A549 (cell line): ENCODE results near the gene THBS2.

ENCODE experiments used
- CEBPB ChIP-seq, 2 experiments: fragments of >200 bp in 1 of 2; sonication (Bioruptor Twin) in 1 of 2; formaldehyde crosslinking in 1 of 2; IDR thresholded peaks; 2 replicates each; pipeline ENCODE4 v1.6.1; 2012 to 2016
- FOSL2 ChIP-seq, 2 experiments: fragments of 450-650 bp in 1 of 2; fragments of >200 bp in 1 of 2; sonication (Bioruptor Twin) in 1 of 2; formaldehyde crosslinking; IDR thresholded peaks; 2 replicates each; pipeline versions ENCODE4 v1.5.0 to v1.6.1; 2016 to 2020; ENCODE audit warnings: mild to moderate bottlenecking in 1 of 2, moderate library complexity in 1 of 2
- HOXA7 ChIP-seq: fragments of 250-450 bp; sonication (Bioruptor Pico); IDR thresholded peaks from 2 replicates; pipeline ENCODE4 v1.5.0; 2020; ENCODE audit warnings: mild to moderate bottlenecking, moderate library complexity
- POLR2AphosphoS2 ChIP-seq: conservative IDR thresholded peaks from 2 replicates; pipeline ENCODE4 v1.6.1; 2012; ENCODE audit warnings: low read length, improper control_type of control experiment, inconsistent platforms
- RAD21 ChIP-seq, 2 experiments: fragments of >200 bp in 1 of 2; sonication (Bioruptor Twin) in 1 of 2; formaldehyde crosslinking in 1 of 2; IDR thresholded peaks in 1 of 2; conservative IDR thresholded peaks in 1 of 2; 2 replicates in 1 of 2; 3 replicates in 1 of 2; pipeline ENCODE4 v1.6.1; 2012 to 2018; ENCODE audit warnings: inconsistent platforms in 1 of 2
- SREBF2 ChIP-seq: fragments of 450-650 bp; IDR thresholded peaks from 2 replicates; pipeline ENCODE4 v1.6.1; 2014; ENCODE audit warnings: mild to moderate bottlenecking, moderate library complexity
- ZSCAN20 ChIP-seq: fragments of 250-450 bp; sonication (Bioruptor Pico); IDR thresholded peaks from 2 replicates; pipeline ENCODE4 v1.8.0; 2022; ENCODE audit warnings: mild to moderate bottlenecking, moderate library complexity
- TF ChIP-seq, protein P1 (sequence below): fragments of >200 bp; sonication (Bioruptor Twin); formaldehyde crosslinking; IDR thresholded peaks from 3 replicates; pipeline ENCODE4 v1.5.1; 2016
- TF ChIP-seq, protein P2 (sequence below): fragments of 450-650 bp; IDR thresholded peaks from 2 replicates; pipeline ENCODE4 v1.6.1; 2014; ENCODE audit warnings: antibody characterized with exemption
- TF ChIP-seq, protein P3 (sequence below): fragments of 200-600 bp; sonication (generic); IDR thresholded peaks from 2 replicates; pipeline ENCODE4 v1.6.1; 2016; ENCODE audit warnings: antibody characterized with exemption, mild to moderate bottlenecking, moderate library complexity
- TF ChIP-seq, protein P4 (sequence below): fragments of 150-350 bp; IDR thresholded peaks from 2 replicates; pipeline ENCODE4 v1.6.1; 2014; ENCODE audit warnings: low read depth, mild to moderate bottlenecking, low read length

DNA sequence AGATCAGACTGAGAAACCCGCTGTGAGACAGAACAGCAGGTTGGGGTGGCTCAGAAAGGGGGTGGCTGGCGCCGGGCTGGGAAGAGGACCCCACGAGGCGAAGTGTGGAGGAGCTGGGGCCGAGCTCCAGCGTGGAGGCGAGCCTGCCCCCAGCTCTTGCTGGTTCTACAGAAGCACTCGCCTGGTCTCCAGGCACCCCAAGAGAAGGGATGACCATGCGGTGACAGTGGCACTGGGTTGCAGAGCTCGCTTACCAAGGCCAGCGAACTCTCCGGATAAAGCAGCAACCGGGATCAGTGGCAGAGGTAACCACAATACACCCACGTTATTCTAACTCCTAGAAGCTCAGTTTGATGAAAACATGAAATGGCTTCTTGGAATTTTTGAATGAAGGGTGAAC lies 26.5 kb downstream of the THBS2 start:
- TF ChIP-seq SREBF2 (no peak), HOXA7 (CRISPR knock-in tag) (no peak), ZSCAN20 (no peak), CEBPB (IDR thresholded peaks at IDR 0.05) (no peak), RAD21 (conservative IDR thresholded peaks at IDR 0.05 in 1 of 2, IDR thresholded peaks at IDR 0.05 in 1 of 2) (no peak), FOSL2 (IDR thresholded peaks at IDR 0.05) (no peak), FOSL2 (CRISPR knock-in tag; IDR thresholded peaks at IDR 0.05) (no peak), POLR2AphosphoS2 (no peak)
- TF ChIP-seq, protein P1, sequence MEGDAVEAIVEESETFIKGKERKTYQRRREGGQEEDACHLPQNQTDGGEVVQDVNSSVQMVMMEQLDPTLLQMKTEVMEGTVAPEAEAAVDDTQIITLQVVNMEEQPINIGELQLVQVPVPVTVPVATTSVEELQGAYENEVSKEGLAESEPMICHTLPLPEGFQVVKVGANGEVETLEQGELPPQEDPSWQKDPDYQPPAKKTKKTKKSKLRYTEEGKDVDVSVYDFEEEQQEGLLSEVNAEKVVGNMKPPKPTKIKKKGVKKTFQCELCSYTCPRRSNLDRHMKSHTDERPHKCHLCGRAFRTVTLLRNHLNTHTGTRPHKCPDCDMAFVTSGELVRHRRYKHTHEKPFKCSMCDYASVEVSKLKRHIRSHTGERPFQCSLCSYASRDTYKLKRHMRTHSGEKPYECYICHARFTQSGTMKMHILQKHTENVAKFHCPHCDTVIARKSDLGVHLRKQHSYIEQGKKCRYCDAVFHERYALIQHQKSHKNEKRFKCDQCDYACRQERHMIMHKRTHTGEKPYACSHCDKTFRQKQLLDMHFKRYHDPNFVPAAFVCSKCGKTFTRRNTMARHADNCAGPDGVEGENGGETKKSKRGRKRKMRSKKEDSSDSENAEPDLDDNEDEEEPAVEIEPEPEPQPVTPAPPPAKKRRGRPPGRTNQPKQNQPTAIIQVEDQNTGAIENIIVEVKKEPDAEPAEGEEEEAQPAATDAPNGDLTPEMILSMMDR = no peak
- TF ChIP-seq, protein P2, sequence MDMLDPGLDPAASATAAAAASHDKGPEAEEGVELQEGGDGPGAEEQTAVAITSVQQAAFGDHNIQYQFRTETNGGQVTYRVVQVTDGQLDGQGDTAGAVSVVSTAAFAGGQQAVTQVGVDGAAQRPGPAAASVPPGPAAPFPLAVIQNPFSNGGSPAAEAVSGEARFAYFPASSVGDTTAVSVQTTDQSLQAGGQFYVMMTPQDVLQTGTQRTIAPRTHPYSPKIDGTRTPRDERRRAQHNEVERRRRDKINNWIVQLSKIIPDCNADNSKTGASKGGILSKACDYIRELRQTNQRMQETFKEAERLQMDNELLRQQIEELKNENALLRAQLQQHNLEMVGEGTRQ = no peak
- TF ChIP-seq, protein P3, sequence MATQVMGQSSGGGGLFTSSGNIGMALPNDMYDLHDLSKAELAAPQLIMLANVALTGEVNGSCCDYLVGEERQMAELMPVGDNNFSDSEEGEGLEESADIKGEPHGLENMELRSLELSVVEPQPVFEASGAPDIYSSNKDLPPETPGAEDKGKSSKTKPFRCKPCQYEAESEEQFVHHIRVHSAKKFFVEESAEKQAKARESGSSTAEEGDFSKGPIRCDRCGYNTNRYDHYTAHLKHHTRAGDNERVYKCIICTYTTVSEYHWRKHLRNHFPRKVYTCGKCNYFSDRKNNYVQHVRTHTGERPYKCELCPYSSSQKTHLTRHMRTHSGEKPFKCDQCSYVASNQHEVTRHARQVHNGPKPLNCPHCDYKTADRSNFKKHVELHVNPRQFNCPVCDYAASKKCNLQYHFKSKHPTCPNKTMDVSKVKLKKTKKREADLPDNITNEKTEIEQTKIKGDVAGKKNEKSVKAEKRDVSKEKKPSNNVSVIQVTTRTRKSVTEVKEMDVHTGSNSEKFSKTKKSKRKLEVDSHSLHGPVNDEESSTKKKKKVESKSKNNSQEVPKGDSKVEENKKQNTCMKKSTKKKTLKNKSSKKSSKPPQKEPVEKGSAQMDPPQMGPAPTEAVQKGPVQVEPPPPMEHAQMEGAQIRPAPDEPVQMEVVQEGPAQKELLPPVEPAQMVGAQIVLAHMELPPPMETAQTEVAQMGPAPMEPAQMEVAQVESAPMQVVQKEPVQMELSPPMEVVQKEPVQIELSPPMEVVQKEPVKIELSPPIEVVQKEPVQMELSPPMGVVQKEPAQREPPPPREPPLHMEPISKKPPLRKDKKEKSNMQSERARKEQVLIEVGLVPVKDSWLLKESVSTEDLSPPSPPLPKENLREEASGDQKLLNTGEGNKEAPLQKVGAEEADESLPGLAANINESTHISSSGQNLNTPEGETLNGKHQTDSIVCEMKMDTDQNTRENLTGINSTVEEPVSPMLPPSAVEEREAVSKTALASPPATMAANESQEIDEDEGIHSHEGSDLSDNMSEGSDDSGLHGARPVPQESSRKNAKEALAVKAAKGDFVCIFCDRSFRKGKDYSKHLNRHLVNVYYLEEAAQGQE = no peak
- TF ChIP-seq, protein P4, sequence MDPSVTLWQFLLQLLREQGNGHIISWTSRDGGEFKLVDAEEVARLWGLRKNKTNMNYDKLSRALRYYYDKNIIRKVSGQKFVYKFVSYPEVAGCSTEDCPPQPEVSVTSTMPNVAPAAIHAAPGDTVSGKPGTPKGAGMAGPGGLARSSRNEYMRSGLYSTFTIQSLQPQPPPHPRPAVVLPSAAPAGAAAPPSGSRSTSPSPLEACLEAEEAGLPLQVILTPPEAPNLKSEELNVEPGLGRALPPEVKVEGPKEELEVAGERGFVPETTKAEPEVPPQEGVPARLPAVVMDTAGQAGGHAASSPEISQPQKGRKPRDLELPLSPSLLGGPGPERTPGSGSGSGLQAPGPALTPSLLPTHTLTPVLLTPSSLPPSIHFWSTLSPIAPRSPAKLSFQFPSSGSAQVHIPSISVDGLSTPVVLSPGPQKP = no peak
